ENCODE data around the gene MYO5A. TPM values are rescaled to one million over a fixed set of nuclear protein-coding genes. Genes with fewer than 3 reads are reported as not detected.

Gene MYO5A
- polyA plus RNA-seq, 1 of the 3 experiments (the other 2 are of a cell fraction), result 11.0 TPM

DNA sequence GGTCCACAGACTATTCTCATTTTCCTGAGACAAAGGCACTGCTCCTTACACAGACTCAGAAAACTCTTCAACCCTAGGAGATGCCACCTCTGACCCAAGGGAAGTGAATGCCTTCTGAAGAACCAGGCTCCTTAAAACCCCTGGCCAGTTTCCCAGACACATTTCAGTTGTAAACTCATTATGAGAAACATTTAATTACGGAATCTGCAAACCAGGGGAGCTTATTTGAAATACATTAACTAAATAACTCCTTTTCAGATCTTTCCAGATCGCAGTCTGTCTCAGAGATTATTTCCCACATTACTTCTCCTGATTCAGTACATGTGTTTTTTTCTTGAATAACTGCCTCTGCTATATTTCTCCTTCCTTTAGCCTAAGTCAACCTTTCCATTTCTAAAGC lies 17.6 kb downstream of the MYO5A start:
- Histone ChIP-seq H3K4me1 (ENCODE audit: control insufficient read depth in 1 of 2, insufficient read depth in 2 of 2, low read depth in 1 of 2, low read length in 1 of 2) (peaks cover 0 to 3% of the 10 kb centered on the region in 2 experiments; a peak in 1 of 4 replicates), H2AFZ (ENCODE audit: low read depth) (no peak overlapping the region), H3K9ac (no peak overlapping the region), H3K36me3 (replicated peaks in 1 of 2; ENCODE audit: control insufficient read depth in 1 of 2, insufficient read depth in 2 of 2, low read length in 1 of 2) (no peaks in the 10 kb centered on the region), H3K27me3 (ENCODE audit: insufficient read depth) (no peaks in the 10 kb centered on the region), H4K20me1 (ENCODE audit: insufficient read depth) (0 out of 2 replicates have a peak, but pooled peaks cover 9% of the 10 kb centered on the region), H3K9me2 (no peaks in the 10 kb centered on the region), H3K4me3 (ENCODE audit: low read depth in 2 of 2, low read length in 1 of 2) (no peak overlapping the region), H3K27ac (ENCODE audit: low read depth in 2 of 2, low read length in 1 of 2) (no peak overlapping the region), H3F3A (replicated peaks; ENCODE audit: insufficient read depth) (peaks cover 8% of the 10 kb centered on the region), H3K9me3 (no peaks in the 10 kb centered on the region), H3K4me2 (no peak overlapping the region), H3K79me2 (ENCODE audit: insufficient read depth) (peaks cover 51% of the 10 kb centered on the region)
- no peak for TF ChIP-seq EP300 (IDR thresholded peaks at IDR 0.05; ENCODE audit: borderline replicate concordance in 1 of 2, low read depth in 1 of 2, low read length in 1 of 2)
- no peak for TF ChIP-seq EZH2phosphoT487 (IDR thresholded peaks at IDR 0.05; ENCODE audit: borderline replicate concordance, low read depth)
- no peak for TF ChIP-seq NRF1 (IDR thresholded peaks at IDR 0.05; ENCODE audit: low read depth, low read length)
- TF ChIP-seq, protein P1, sequence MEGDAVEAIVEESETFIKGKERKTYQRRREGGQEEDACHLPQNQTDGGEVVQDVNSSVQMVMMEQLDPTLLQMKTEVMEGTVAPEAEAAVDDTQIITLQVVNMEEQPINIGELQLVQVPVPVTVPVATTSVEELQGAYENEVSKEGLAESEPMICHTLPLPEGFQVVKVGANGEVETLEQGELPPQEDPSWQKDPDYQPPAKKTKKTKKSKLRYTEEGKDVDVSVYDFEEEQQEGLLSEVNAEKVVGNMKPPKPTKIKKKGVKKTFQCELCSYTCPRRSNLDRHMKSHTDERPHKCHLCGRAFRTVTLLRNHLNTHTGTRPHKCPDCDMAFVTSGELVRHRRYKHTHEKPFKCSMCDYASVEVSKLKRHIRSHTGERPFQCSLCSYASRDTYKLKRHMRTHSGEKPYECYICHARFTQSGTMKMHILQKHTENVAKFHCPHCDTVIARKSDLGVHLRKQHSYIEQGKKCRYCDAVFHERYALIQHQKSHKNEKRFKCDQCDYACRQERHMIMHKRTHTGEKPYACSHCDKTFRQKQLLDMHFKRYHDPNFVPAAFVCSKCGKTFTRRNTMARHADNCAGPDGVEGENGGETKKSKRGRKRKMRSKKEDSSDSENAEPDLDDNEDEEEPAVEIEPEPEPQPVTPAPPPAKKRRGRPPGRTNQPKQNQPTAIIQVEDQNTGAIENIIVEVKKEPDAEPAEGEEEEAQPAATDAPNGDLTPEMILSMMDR (IDR thresholded peaks at IDR 0.05), result no peak
- TF ChIP-seq, protein P2, sequence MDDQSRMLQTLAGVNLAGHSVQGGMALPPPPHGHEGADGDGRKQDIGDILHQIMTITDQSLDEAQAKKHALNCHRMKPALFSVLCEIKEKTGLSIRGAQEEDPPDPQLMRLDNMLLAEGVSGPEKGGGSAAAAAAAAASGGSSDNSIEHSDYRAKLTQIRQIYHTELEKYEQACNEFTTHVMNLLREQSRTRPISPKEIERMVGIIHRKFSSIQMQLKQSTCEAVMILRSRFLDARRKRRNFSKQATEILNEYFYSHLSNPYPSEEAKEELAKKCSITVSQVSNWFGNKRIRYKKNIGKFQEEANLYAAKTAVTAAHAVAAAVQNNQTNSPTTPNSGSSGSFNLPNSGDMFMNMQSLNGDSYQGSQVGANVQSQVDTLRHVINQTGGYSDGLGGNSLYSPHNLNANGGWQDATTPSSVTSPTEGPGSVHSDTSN (IDR thresholded peaks at IDR 0.05), result no peak
- TF ChIP-seq JUND (IDR thresholded peaks at IDR 0.05), result no peak
- TF ChIP-seq, protein P3, sequence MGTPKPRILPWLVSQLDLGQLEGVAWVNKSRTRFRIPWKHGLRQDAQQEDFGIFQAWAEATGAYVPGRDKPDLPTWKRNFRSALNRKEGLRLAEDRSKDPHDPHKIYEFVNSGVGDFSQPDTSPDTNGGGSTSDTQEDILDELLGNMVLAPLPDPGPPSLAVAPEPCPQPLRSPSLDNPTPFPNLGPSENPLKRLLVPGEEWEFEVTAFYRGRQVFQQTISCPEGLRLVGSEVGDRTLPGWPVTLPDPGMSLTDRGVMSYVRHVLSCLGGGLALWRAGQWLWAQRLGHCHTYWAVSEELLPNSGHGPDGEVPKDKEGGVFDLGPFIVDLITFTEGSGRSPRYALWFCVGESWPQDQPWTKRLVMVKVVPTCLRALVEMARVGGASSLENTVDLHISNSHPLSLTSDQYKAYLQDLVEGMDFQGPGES (IDR thresholded peaks at IDR 0.05; ENCODE audit: low read depth, low read length), result no peak
- TF ChIP-seq GATA2 (CRISPR knock-in tag; IDR thresholded peaks at IDR 0.05), result no peak
- no peak for TF ChIP-seq SMC3 (IDR thresholded peaks at IDR 0.05; ENCODE audit: low read depth, low read length)
- TF ChIP-seq FOSL2 (IDR thresholded peaks at IDR 0.05; ENCODE audit: borderline replicate concordance, low read depth), result no peak
- DNase-seq, result no peak
- 73% methylated on average over 2 of the region's 2 CpGs for WGBS (ENCODE audit: low lambda C conversion rate)
- ChIA-PET POLR2A (no interaction called here), CTCF (interaction anchor here (1.3 kb wide), 1 partner anchor 15 kb away, joined by 3 read pairs; no protein-coding TSS in a partner anchor)

DNA sequence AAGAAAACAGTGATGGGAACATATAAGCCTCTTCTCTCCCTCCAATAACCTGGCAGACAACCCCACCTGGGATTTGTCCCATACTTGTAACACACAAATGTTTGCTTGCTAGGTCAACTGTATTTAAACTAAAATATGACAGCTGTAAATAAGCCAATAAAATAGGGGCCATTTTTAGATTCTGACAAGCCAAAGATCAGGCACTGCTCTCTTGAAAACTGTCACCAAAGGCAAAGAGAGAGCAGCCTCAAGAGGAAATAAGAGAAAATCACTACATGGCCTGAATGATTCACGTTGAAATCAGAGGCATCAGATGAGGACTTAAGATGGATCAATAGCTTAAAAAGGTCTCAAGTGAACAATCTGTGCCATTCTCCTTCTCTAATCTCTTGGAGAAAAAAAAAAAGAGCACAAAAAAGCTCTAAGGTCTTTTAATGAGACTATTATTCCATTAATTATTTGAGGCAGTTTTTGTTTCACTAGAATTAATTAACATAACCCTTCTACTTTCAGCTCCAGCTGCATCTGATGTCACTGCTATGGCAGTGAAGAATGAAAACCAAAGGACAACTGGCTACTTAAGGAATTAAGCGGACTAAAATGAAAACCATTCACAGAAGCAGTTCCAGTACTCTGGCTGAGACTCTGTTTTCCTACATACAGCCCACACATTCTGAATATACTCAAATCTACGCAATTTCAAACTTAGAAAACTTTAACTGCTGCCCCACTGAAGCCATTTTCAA lies 19.0 kb downstream of the MYO5A start:
- Histone ChIP-seq H3K9ac (no peak overlapping the region), H3K4me1 (ENCODE audit: control insufficient read depth in 1 of 2, insufficient read depth in 2 of 2, low read depth in 1 of 2, low read length in 1 of 2) (peaks cover 0 to 3% of the 10 kb centered on the region in 2 experiments; a peak in 1 of 4 replicates), H4K20me1 (ENCODE audit: insufficient read depth) (0 out of 2 replicates have a peak, but pooled peaks cover 4% of the 10 kb centered on the region), H3K4me3 (ENCODE audit: low read depth in 2 of 2, low read length in 1 of 2) (no peak overlapping the region), H3K4me2 (no peak overlapping the region), H2AFZ (ENCODE audit: low read depth) (no peak overlapping the region), H3K9me2 (no peaks in the 10 kb centered on the region), H3K36me3 (replicated peaks in 1 of 2; ENCODE audit: control insufficient read depth in 1 of 2, insufficient read depth in 2 of 2, low read length in 1 of 2) (no peaks in the 10 kb centered on the region), H3K79me2 (ENCODE audit: insufficient read depth) (peaks cover 52% of the 10 kb centered on the region), H3K9me3 (no peaks in the 10 kb centered on the region), H3K27ac (ENCODE audit: low read depth in 2 of 2, low read length in 1 of 2) (no peak overlapping the region), H3F3A (replicated peaks; ENCODE audit: insufficient read depth) (peaks cover 8% of the 10 kb centered on the region), H3K27me3 (ENCODE audit: insufficient read depth) (no peaks in the 10 kb centered on the region)
- TF ChIP-seq TEAD4 (IDR thresholded peaks at IDR 0.05; ENCODE audit: borderline replicate concordance, insufficient read depth), result no peak
- no peak for TF ChIP-seq CHD2 (IDR thresholded peaks at IDR 0.05; ENCODE audit: low read length, partially characterized antibody)
- TF ChIP-seq GABPA (IDR thresholded peaks at IDR 0.05; ENCODE audit: low read depth), result no peak
- no peak for TF ChIP-seq SMC3 (IDR thresholded peaks at IDR 0.05; ENCODE audit: low read depth, low read length)
- TF ChIP-seq, protein P4, sequence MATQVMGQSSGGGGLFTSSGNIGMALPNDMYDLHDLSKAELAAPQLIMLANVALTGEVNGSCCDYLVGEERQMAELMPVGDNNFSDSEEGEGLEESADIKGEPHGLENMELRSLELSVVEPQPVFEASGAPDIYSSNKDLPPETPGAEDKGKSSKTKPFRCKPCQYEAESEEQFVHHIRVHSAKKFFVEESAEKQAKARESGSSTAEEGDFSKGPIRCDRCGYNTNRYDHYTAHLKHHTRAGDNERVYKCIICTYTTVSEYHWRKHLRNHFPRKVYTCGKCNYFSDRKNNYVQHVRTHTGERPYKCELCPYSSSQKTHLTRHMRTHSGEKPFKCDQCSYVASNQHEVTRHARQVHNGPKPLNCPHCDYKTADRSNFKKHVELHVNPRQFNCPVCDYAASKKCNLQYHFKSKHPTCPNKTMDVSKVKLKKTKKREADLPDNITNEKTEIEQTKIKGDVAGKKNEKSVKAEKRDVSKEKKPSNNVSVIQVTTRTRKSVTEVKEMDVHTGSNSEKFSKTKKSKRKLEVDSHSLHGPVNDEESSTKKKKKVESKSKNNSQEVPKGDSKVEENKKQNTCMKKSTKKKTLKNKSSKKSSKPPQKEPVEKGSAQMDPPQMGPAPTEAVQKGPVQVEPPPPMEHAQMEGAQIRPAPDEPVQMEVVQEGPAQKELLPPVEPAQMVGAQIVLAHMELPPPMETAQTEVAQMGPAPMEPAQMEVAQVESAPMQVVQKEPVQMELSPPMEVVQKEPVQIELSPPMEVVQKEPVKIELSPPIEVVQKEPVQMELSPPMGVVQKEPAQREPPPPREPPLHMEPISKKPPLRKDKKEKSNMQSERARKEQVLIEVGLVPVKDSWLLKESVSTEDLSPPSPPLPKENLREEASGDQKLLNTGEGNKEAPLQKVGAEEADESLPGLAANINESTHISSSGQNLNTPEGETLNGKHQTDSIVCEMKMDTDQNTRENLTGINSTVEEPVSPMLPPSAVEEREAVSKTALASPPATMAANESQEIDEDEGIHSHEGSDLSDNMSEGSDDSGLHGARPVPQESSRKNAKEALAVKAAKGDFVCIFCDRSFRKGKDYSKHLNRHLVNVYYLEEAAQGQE (IDR thresholded peaks at IDR 0.05; ENCODE audit: low read depth, low read length), result no peak
- TF ChIP-seq EZH2phosphoT487 (IDR thresholded peaks at IDR 0.05; ENCODE audit: borderline replicate concordance, low read depth), result no peak
- TF ChIP-seq SIN3A (IDR thresholded peaks at IDR 0.05; ENCODE audit: borderline replicate concordance, low read depth, low read length), result no peak
- ChIA-PET CTCF (interaction anchor here (1.3 to 1.4 kb wide), 2 partner anchors 13 to 14 kb away, joined by 3 read pairs; no protein-coding TSS in a partner anchor), POLR2A (interaction anchor here (0.6 kb wide), 1 partner anchor 68 kb away, joined by 4 read pairs; no protein-coding TSS in a partner anchor)
- DNase-seq, result no peak
- 92% methylated on average over 3 of the region's 3 CpGs for WGBS (ENCODE audit: low lambda C conversion rate)

Data from SK-N-SH (cell line).